Measurements from ENCODE around the gene ZAP70.

DNA sequence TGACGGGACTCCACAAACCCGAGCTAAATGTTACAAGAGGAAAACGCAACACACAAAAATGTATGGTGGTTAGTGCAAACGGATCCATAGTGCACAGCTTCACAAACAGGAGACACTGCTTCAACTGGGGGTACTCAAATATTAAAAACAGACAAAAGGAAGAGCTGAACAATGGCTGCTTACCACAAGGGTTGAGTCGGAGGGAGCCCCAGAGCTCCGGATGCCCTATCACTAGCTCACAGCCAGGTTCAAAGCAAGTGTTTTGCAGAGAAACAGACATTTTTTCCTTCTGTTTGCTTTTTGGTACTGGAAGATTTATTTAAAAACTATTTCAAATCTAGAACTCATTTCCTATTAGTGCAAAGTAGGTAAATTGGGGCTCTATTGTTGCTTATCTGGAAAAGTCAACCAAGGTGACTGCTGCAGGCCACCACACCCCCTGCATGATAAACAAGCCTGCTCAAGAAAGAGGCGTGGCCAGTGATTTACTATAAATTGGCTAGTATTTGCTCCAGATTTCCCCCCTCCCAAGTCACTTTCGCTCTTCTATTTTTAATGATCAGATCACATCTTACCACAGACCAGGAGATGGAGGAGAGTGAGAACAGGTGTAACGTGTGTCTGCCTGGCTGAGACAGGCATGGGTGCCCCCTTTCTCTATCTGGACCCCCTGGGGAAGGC is 46.5 kb downstream of the ZAP70 start:
- TF ChIP-seq CTCF (IDR thresholded peaks at IDR 0.05) (no peak), POLR2AphosphoS5 (IDR thresholded peaks at IDR 0.05) (no peak), EP300 (IDR thresholded peaks at IDR 0.05) (no peak), POLR2A (IDR thresholded peaks at IDR 0.05) (no peak)
